ENCODE measurements around the gene PTPRD. TPM values are rescaled to one million over a fixed set of nuclear protein-coding genes. Genes with fewer than 3 reads are reported as not detected.
A peak's percentile ranks its signal among the peaks of the same experiment; 100 is the strongest.

Gene PTPRD
- total and polyA plus RNA-seq, 9 donors, result 16.2 to 231 (median 85.8) TPM

GRCh38 chr9:8338767-8339510, 2273.9 kb downstream of the PTPRD start:
- no peaks in the 10 kb centered on the region for H3K27me3 ChIP-seq
- H3K9me3 ChIP-seq, result no peaks in the 10 kb centered on the region
- intact Hi-C loops (cut with DNase I), result no loop called here
- WGBS, 3 donors, result 54 to 66% (median 58%) methylated on average over 5 of the region's 5 CpGs
- no peak overlapping the region for H3K27ac ChIP-seq
- no peak for TF ChIP-seq EP300 (IDR thresholded peaks at IDR 0.05)
- H3K4me3 ChIP-seq, result no peak overlapping the region
- H3K4me1 ChIP-seq (ENCODE audit: insufficient read depth), result peaks cover 1% of the 10 kb centered on the region
- no peaks in the 10 kb centered on the region for H3K36me3 ChIP-seq
- no peak for DNase-seq

DNA sequence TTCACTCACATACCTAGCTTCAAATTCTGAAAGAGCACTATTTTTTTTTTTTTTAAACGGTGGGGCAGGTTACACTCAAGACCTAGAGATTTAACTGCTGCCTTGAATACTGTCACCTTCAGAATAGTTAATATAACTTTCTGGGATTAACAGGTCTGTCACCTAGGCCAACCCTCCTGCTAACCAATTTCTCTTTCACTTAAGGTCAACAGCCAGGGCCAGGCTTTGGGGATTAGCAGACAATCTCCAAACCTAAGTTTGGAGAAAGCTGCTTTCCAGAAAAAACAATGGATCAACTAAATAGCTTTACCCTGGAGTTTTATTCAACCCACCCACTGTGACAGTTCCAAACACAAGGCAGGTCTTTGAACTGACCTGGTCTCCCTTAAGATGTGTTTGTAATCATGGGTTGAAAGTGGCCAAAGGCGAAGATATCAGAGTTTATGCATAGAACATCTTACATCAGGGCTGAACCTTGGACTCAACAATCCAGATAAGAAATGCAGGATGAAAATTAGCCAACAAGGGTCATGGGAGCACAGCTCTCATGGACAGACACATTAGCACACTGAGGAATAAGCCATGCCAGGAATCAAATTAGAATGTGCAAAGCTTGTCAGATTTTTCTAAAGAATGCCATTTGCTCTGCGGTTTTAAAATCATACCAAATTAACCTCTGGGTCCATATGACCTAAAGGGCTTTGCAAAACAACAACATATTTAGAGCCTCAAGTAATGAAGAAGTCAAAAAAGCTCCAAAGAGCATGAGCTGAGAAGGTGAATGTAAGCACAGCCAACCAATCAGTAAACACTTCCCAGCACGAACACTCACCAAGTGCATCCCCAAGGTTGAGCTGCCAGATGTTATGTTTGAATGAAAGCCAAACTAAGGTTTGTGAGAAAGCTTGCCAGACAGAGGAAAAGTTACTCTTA, 2274.7 kb downstream of the PTPRD start:
- H3K36me3 ChIP-seq, result no peaks in the 10 kb centered on the region
- no peaks in the 10 kb centered on the region for H3K9me3 ChIP-seq
- WGBS, 3 donors, result 28 to 38% (median 36%) methylated on average over 4 of the region's 4 CpGs
- TF ChIP-seq CTCF (IDR thresholded peaks at IDR 0.05) (no peak), EP300 (IDR thresholded peaks at IDR 0.05) (no peak), POLR2A (IDR thresholded peaks at IDR 0.05) (no peak)
- H3K27ac ChIP-seq, result peak overlapping the region in 1 of 2 donors; percentile 14
- H3K4me3 ChIP-seq, result no peak overlapping the region
- peaks cover 1% of the 10 kb centered on the region for H3K4me1 ChIP-seq (ENCODE audit: insufficient read depth)
- DNase-seq, result peak in 1 of 5 donors; percentile 14
- H3K27me3 ChIP-seq, result no peaks in the 10 kb centered on the region
- intact Hi-C loops (cut with DNase I), result no loop called here

DNA sequence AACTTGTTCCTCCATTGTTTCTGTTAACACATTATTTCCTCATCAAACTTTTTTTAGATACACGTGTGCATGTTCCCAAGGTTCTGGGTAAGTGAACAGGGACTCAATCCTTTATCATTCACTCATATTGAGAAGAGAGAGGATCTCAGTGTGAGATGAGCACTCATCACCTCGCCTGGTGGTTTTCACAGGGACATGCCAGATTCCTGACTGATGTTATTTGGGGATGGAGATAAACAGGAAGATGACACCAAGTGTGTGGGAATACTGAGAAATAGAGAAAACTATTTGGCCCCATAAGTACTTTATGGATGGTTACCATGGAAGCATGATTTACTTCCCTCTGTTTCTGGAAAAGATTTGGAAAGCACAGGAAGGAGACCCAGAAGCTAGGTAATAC, 2279.9 kb downstream of the PTPRD start:
- intact Hi-C loops (cut with DNase I), result no loop called here
- no peak for TF ChIP-seq EP300 (IDR thresholded peaks at IDR 0.05)
- no peak for TF ChIP-seq CTCF (IDR thresholded peaks at IDR 0.05)
- TF ChIP-seq POLR2A (IDR thresholded peaks at IDR 0.05), result no peak
- no peak for DNase-seq
- Histone ChIP-seq H3K36me3 (no peaks in the 10 kb centered on the region), H3K27ac (no peak overlapping the region), H3K27me3 (no peaks in the 10 kb centered on the region), H3K4me1 (ENCODE audit: insufficient read depth) (peaks cover 1% of the 10 kb centered on the region), H3K4me3 (no peak overlapping the region), H3K9me3 (no peaks in the 10 kb centered on the region)
- 91 to 92% (median 92%) methylated on average over 2 of the region's 2 CpGs for WGBS, 3 donors

DNA sequence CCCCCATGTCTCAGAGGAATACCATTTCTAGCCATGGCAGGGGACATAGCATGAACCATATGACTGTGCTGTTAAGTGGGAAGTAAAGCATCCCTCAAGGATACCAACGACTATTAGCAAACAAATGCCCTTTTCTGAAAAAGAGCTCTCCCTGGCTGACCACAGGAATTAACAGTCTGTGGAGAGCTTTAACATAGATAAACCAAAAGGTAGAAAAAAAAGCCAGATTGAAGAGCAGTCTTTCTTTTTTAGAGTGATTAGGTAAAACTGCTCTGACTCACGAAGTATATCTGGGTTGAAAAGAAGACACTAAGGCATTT, 2280.5 kb downstream of the PTPRD start:
- no peaks in the 10 kb centered on the region for H3K9me3 ChIP-seq
- no peaks in the 10 kb centered on the region for H3K4me1 ChIP-seq (ENCODE audit: insufficient read depth)
- 84 to 87% (median 85%) methylated on average over 2 of the region's 2 CpGs for WGBS, 3 donors
- TF ChIP-seq POLR2A (IDR thresholded peaks at IDR 0.05) (no peak), CTCF (IDR thresholded peaks at IDR 0.05) (no peak)
- H3K4me3 ChIP-seq, result no peak overlapping the region
- DNase-seq, result no peak
- H3K36me3 ChIP-seq, result no peaks in the 10 kb centered on the region
- no peaks in the 10 kb centered on the region for H3K27me3 ChIP-seq
- intact Hi-C loops (cut with DNase I), result no loop called here
- no peak overlapping the region for H3K27ac ChIP-seq

All from ovary (tissue), 9 donors.